ENCODE results near the gene RIPOR3.

- TF ChIP-seq EP300 (IDR thresholded peaks at IDR 0.05) (no peak), CTCF (IDR thresholded peaks at IDR 0.05) (no peak), ATOH8 (CRISPR knock-in tag; IDR thresholded peaks at IDR 0.05; ENCODE audit: low read depth) (no peak), RAD21 (conservative IDR thresholded peaks at IDR 0.05 in 1 of 2, IDR thresholded peaks at IDR 0.05 in 1 of 2) (no peak), MAFK (IDR thresholded peaks at IDR 0.05; ENCODE audit: partially characterized antibody) (no peak), BHLHE40 (IDR thresholded peaks at IDR 0.05; ENCODE audit: low read depth, low read length) (no peak), PHF8 (IDR thresholded peaks at IDR 0.05; ENCODE audit: borderline replicate concordance, low read depth) (no peak), JUNB (IDR thresholded peaks at IDR 0.05) (no peak), POLR2A (IDR thresholded peaks at IDR 0.05; ENCODE audit: low read length) (no peak), ZFP36 (IDR thresholded peaks at IDR 0.05; ENCODE audit: borderline replicate concordance, partially characterized antibody) (no peak)
Observed at GRCh38 chr20:50688256-50688975, 2.9 kb downstream of the RIPOR3 start.
